ENCODE results near the gene UNC13D. TPM values are rescaled to one million over a fixed set of nuclear protein-coding genes. Genes with fewer than 3 reads are reported as not detected.

Gene UNC13D
- total RNA-seq, 1 experiment from 2014 or later = 7.2 TPM

- peak; percentile 68 for DNase-seq
- no peak overlapping the region for H3K4me3 ChIP-seq (ENCODE audit: insufficient read depth, low read depth, low read length)
These were observed 7.6 kb downstream of the UNC13D start for GRCh38 chr17:75836605-75837004.

GRCh38 chr17:75835654-75835987 is 8.6 kb downstream of the UNC13D start:
- no peaks in the 10 kb centered on the region for H3K36me3 ChIP-seq (replicated peaks; ENCODE audit: control insufficient read depth, insufficient read depth, low read length)
- H3K4me3 ChIP-seq (ENCODE audit: insufficient read depth, low read depth, low read length) = no peak overlapping the region
- no peaks in the 10 kb centered on the region for H3K27me3 ChIP-seq (ENCODE audit: control insufficient read depth, insufficient read depth, low read length)
- peak; percentile 70 for DNase-seq

More at GRCh38 chr17:75836605-75837004, 7.6 kb downstream of the UNC13D start:
- H3K27me3 ChIP-seq (ENCODE audit: control insufficient read depth, insufficient read depth, low read length) = no peaks in the 10 kb centered on the region
- H3K36me3 ChIP-seq (replicated peaks; ENCODE audit: control insufficient read depth, insufficient read depth, low read length) = no peaks in the 10 kb centered on the region

GRCh38 chr17:75834928-75835653 is 9.1 kb downstream of the UNC13D start:
- H3K36me3 ChIP-seq (replicated peaks; ENCODE audit: control insufficient read depth, insufficient read depth, low read length) = no peaks in the 10 kb centered on the region
- peak; percentile 95 for DNase-seq
- H3K27me3 ChIP-seq (ENCODE audit: control insufficient read depth, insufficient read depth, low read length) = no peaks in the 10 kb centered on the region
- H3K4me3 ChIP-seq (ENCODE audit: insufficient read depth, low read depth, low read length) = no peak overlapping the region

GRCh38 chr17:75834279-75834920 is 9.8 kb downstream of the UNC13D start:
- Histone ChIP-seq H3K4me3 (ENCODE audit: insufficient read depth, low read depth, low read length) (no peak overlapping the region), H3K27me3 (ENCODE audit: control insufficient read depth, insufficient read depth, low read length) (no peaks in the 10 kb centered on the region), H3K36me3 (replicated peaks; ENCODE audit: control insufficient read depth, insufficient read depth, low read length) (no peaks in the 10 kb centered on the region)
- DNase-seq = no peak

GRCh38 chr17:75832652-75833400 is 11.4 kb downstream of the UNC13D start:
- Histone ChIP-seq H3K4me3 (ENCODE audit: insufficient read depth, low read depth, low read length) (peak overlapping the region; percentile 24; the same call in 1 of the 2 replicates), H3K27me3 (ENCODE audit: control insufficient read depth, insufficient read depth, low read length) (no peaks in the 10 kb centered on the region)
- peak; percentile 97 for DNase-seq

GRCh38 chr17:75832164-75832651 is 12.0 kb downstream of the UNC13D start:
- no peaks in the 10 kb centered on the region for H3K36me3 ChIP-seq (replicated peaks; ENCODE audit: control insufficient read depth, insufficient read depth, low read length)
- no peaks in the 10 kb centered on the region for H3K27me3 ChIP-seq (ENCODE audit: control insufficient read depth, insufficient read depth, low read length)
- no peak overlapping the region; the same call in 1 of the 2 replicates for H3K4me3 ChIP-seq (ENCODE audit: insufficient read depth, low read depth, low read length)
- DNase-seq = no peak

More at GRCh38 chr17:75832652-75833400, 11.4 kb downstream of the UNC13D start:
- no peaks in the 10 kb centered on the region for H3K36me3 ChIP-seq (replicated peaks; ENCODE audit: control insufficient read depth, insufficient read depth, low read length)

GRCh38 chr17:75831032-75831571 is 13.1 kb downstream of the UNC13D start:
- peak; percentile 84 for DNase-seq
- Histone ChIP-seq H3K27me3 (ENCODE audit: control insufficient read depth, insufficient read depth, low read length) (no peaks in the 10 kb centered on the region), H3K4me3 (ENCODE audit: insufficient read depth, low read depth, low read length) (no peak overlapping the region), H3K36me3 (replicated peaks; ENCODE audit: control insufficient read depth, insufficient read depth, low read length) (no peaks in the 10 kb centered on the region)

GRCh38 chr17:75830164-75831031 is 13.8 kb downstream of the UNC13D start:
- H3K27me3 ChIP-seq (ENCODE audit: control insufficient read depth, insufficient read depth, low read length) = no peaks in the 10 kb centered on the region
- DNase-seq = peak; percentile 94
- H3K4me3 ChIP-seq (ENCODE audit: insufficient read depth, low read depth, low read length) = peak overlapping the region; percentile 7; the same call in 1 of the 2 replicates
- no peaks in the 10 kb centered on the region for H3K36me3 ChIP-seq (replicated peaks; ENCODE audit: control insufficient read depth, insufficient read depth, low read length)

GRCh38 chr17:75829747-75830146 is 14.5 kb downstream of the UNC13D start:
- H3K27me3 ChIP-seq (ENCODE audit: control insufficient read depth, insufficient read depth, low read length) = no peaks in the 10 kb centered on the region
- H3K36me3 ChIP-seq (replicated peaks; ENCODE audit: control insufficient read depth, insufficient read depth, low read length) = no peaks in the 10 kb centered on the region
- DNase-seq = no peak
- H3K4me3 ChIP-seq (ENCODE audit: insufficient read depth, low read depth, low read length) = no peak overlapping the region

- Histone ChIP-seq H3K36me3 (replicated peaks; ENCODE audit: control insufficient read depth, insufficient read depth, low read length) (peaks cover 4% of the 10 kb centered on the region), H3K4me3 (ENCODE audit: insufficient read depth, low read depth, low read length) (no peak overlapping the region), H3K27me3 (ENCODE audit: control insufficient read depth, insufficient read depth, low read length) (no peaks in the 10 kb centered on the region)
- DNase-seq = no peak
These were observed 15.5 kb downstream of the UNC13D start for GRCh38 chr17:75828741-75829140.

- Histone ChIP-seq H3K4me3 (ENCODE audit: insufficient read depth, low read depth, low read length) (no peak overlapping the region), H3K36me3 (replicated peaks; ENCODE audit: control insufficient read depth, insufficient read depth, low read length) (peaks cover 6% of the 10 kb centered on the region), H3K27me3 (ENCODE audit: control insufficient read depth, insufficient read depth, low read length) (no peaks in the 10 kb centered on the region)
- peak; percentile 85 for DNase-seq
These were observed 16.2 kb downstream of the UNC13D start for GRCh38 chr17:75828076-75828400.

GRCh38 chr17:75827308-75828075 is 16.7 kb downstream of the UNC13D start:
- Histone ChIP-seq H3K4me3 (ENCODE audit: insufficient read depth, low read depth, low read length) (peak overlapping the region; percentile 21), H3K27me3 (ENCODE audit: control insufficient read depth, insufficient read depth, low read length) (no peaks in the 10 kb centered on the region), H3K36me3 (replicated peaks; ENCODE audit: control insufficient read depth, insufficient read depth, low read length) (peaks cover 8% of the 10 kb centered on the region)
- DNase-seq = peak; percentile 98

GRCh38 chr17:75826561-75827307 is 17.5 kb downstream of the UNC13D start:
- no peak overlapping the region for H3K4me3 ChIP-seq (ENCODE audit: insufficient read depth, low read depth, low read length)
- H3K36me3 ChIP-seq (replicated peaks; ENCODE audit: control insufficient read depth, insufficient read depth, low read length) = peaks cover 14% of the 10 kb centered on the region
- DNase-seq = peak; percentile 76
- no peaks in the 10 kb centered on the region for H3K27me3 ChIP-seq (ENCODE audit: control insufficient read depth, insufficient read depth, low read length)
